HEK293 (cell line): Measurements from ENCODE around the gene PBRM1.

Experiments used
- GLIS1 ChIP-seq: fragments of 450-650 bp; formaldehyde crosslinking; IDR thresholded peaks from 2 replicates; pipeline ENCODE4 v1.5.1; 2016; ENCODE audit warnings: missing biosample characterization, missing genetic modification characterization
- HOXA7 ChIP-seq: sonication (generic); formaldehyde crosslinking; IDR thresholded peaks from 2 replicates; pipeline ENCODE4 v1.8.1; 2022; ENCODE audit warnings: missing genetic modification reagents, borderline replicate concordance
- HOXD13 ChIP-seq: sonication (generic); formaldehyde crosslinking; IDR thresholded peaks from 2 replicates; pipeline ENCODE4 v1.8.0; 2022; ENCODE audit warnings: missing genetic modification reagents, borderline replicate concordance
- KLF1 ChIP-seq: fragments of 450-650 bp; formaldehyde crosslinking; IDR thresholded peaks from 2 replicates; pipeline ENCODE4 v1.5.1; 2016; ENCODE audit warnings: missing biosample characterization, missing genetic modification characterization
- KLF10 ChIP-seq: fragments of 450-650 bp; IDR thresholded peaks from 2 replicates; pipeline ENCODE4 v1.5.1; 2018; ENCODE audit warnings: missing biosample characterization, mild to moderate bottlenecking, missing genetic modification characterization
- ZBTB17 ChIP-seq: fragments of 450-650 bp; formaldehyde crosslinking; IDR thresholded peaks from 2 replicates; pipeline ENCODE4 v1.5.1; 2016; ENCODE audit warnings: missing biosample characterization, missing genetic modification characterization
- ZBTB20 ChIP-seq: fragments of 450-650 bp; formaldehyde crosslinking; IDR thresholded peaks from 2 replicates; pipeline ENCODE4 v1.5.1; 2016; ENCODE audit warnings: missing biosample characterization, missing genetic modification characterization
- ZBTB48 ChIP-seq: fragments of 450-650 bp; formaldehyde crosslinking; IDR thresholded peaks from 2 replicates; pipeline ENCODE4 v1.5.1; 2016; ENCODE audit warnings: missing biosample characterization, missing genetic modification characterization
- ZBTB8A ChIP-seq: fragments of 450-650 bp; formaldehyde crosslinking; IDR thresholded peaks from 2 replicates; pipeline ENCODE4 v1.5.1; 2016; ENCODE audit warnings: missing biosample characterization, missing genetic modification characterization
- ZNF112 ChIP-seq: fragments of 450-650 bp; formaldehyde crosslinking; IDR thresholded peaks from 2 replicates; pipeline ENCODE4 v1.5.0; 2017; ENCODE audit warnings: missing biosample characterization, missing genetic modification characterization
- ZNF114 ChIP-seq: fragments of 450-650 bp; formaldehyde crosslinking; IDR thresholded peaks from 2 replicates; pipeline ENCODE4 v1.5.0; 2017; ENCODE audit warnings: missing biosample characterization, missing genetic modification characterization
- ZNF121 ChIP-seq: fragments of 450-650 bp; formaldehyde crosslinking; IDR thresholded peaks from 2 replicates; pipeline ENCODE4 v1.5.1; 2016; ENCODE audit warnings: missing biosample characterization, missing genetic modification characterization
- ZNF155 ChIP-seq: fragments of 450-650 bp; formaldehyde crosslinking; IDR thresholded peaks from 2 replicates; pipeline ENCODE4 v1.5.1; 2016; ENCODE audit warnings: missing biosample characterization, missing genetic modification characterization
- ZNF16 ChIP-seq: fragments of 450-650 bp; formaldehyde crosslinking; IDR thresholded peaks from 2 replicates; pipeline ENCODE4 v1.5.1; 2016; ENCODE audit warnings: low read depth, missing biosample characterization, missing genetic modification characterization
- ZNF19 ChIP-seq: fragments of 450-650 bp; formaldehyde crosslinking; IDR thresholded peaks from 2 replicates; pipeline ENCODE4; 2016; ENCODE audit warnings: missing biosample characterization, missing genetic modification characterization, low read depth
- ZNF248 ChIP-seq: fragments of 450-650 bp; formaldehyde crosslinking; IDR thresholded peaks from 2 replicates; pipeline ENCODE4 v1.5.1; 2017; ENCODE audit warnings: missing biosample characterization, missing genetic modification characterization
- ZNF274 ChIP-seq, 2 experiments: fragments of 200-500 bp in 1 of 2; fragments of 450-650 bp in 1 of 2; sonication (Bioruptor generic) in 1 of 2; formaldehyde crosslinking in 1 of 2; IDR thresholded peaks; 2 replicates each; pipeline versions ENCODE4 v1.5.1 to v1.6.1; 2014 to 2016; ENCODE audit warnings: borderline replicate concordance in 1 of 2, inconsistent platforms in 1 of 2, low read length in 1 of 2, missing biosample characterization in 1 of 2, missing genetic modification characterization in 1 of 2
- ZNF302 ChIP-seq: fragments of 450-650 bp; formaldehyde crosslinking; IDR thresholded peaks from 2 replicates; pipeline ENCODE4 v1.5.1; 2016; ENCODE audit warnings: missing biosample characterization, missing genetic modification characterization, low read depth
- ZNF391 ChIP-seq: fragments of 450-650 bp; formaldehyde crosslinking; IDR thresholded peaks from 2 replicates; pipeline ENCODE4 v1.5.1; 2016; ENCODE audit warnings: low read depth, missing biosample characterization, missing genetic modification characterization, borderline replicate concordance
- ZNF423 ChIP-seq: fragments of 450-650 bp; formaldehyde crosslinking; IDR thresholded peaks from 2 replicates; pipeline ENCODE4 v1.5.1; 2016; ENCODE audit warnings: missing biosample characterization, missing genetic modification characterization
- ZNF558 ChIP-seq: fragments of 450-650 bp; formaldehyde crosslinking; IDR thresholded peaks from 2 replicates; pipeline ENCODE4 v1.5.1; 2016; ENCODE audit warnings: missing biosample characterization, missing genetic modification characterization
- ZNF560 ChIP-seq: fragments of 450-650 bp; formaldehyde crosslinking; IDR thresholded peaks from 2 replicates; pipeline ENCODE4 v1.5.1; 2017; ENCODE audit warnings: missing biosample characterization, missing genetic modification characterization, borderline replicate concordance
- ZNF621 ChIP-seq: fragments of 450-650 bp; formaldehyde crosslinking; IDR thresholded peaks from 2 replicates; pipeline ENCODE4 v1.5.1; 2017; ENCODE audit warnings: missing biosample characterization, missing genetic modification characterization
- ZNF623 ChIP-seq: fragments of 450-650 bp; formaldehyde crosslinking; IDR thresholded peaks from 2 replicates; pipeline ENCODE4 v1.5.1; 2016; ENCODE audit warnings: missing biosample characterization, missing genetic modification characterization
- ZNF654 ChIP-seq: fragments of 450-650 bp; formaldehyde crosslinking; IDR thresholded peaks from 2 replicates; pipeline ENCODE4 v1.5.1; 2016; ENCODE audit warnings: low read depth, missing biosample characterization, missing genetic modification characterization
- ZNF670 ChIP-seq: fragments of 450-650 bp; formaldehyde crosslinking; IDR thresholded peaks from 2 replicates; pipeline ENCODE4 v1.5.1; 2016; ENCODE audit warnings: missing biosample characterization, missing genetic modification characterization, low read depth
- ZNF677 ChIP-seq: fragments of 450-650 bp; IDR thresholded peaks from 2 replicates; pipeline ENCODE4 v1.5.0; 2018; ENCODE audit warnings: missing biosample characterization, mild to moderate bottlenecking, missing genetic modification characterization, moderate library complexity
- ZNF707 ChIP-seq: fragments of 450-650 bp; formaldehyde crosslinking; IDR thresholded peaks from 2 replicates; pipeline ENCODE4 v1.5.1; 2016; ENCODE audit warnings: missing biosample characterization, missing genetic modification characterization
- ZNF785 ChIP-seq: fragments of 450-650 bp; formaldehyde crosslinking; IDR thresholded peaks from 2 replicates; pipeline ENCODE4 v1.5.1; 2016; ENCODE audit warnings: missing biosample characterization, missing genetic modification characterization
- ZSCAN30 ChIP-seq: fragments of 450-650 bp; IDR thresholded peaks from 2 replicates; pipeline ENCODE4 v1.5.1; 2018; ENCODE audit warnings: missing biosample characterization, mild to moderate bottlenecking, missing genetic modification characterization, moderate library complexity
- TF ChIP-seq, protein P1 (sequence below): fragments of 450-650 bp; formaldehyde crosslinking; IDR thresholded peaks from 2 replicates; pipeline ENCODE4 v1.5.1; 2016; ENCODE audit warnings: missing biosample characterization, missing genetic modification characterization
- TF ChIP-seq, protein P2 (sequence below): fragments of 450-650 bp; formaldehyde crosslinking; conservative IDR thresholded peaks from 2 replicates; pipeline ENCODE4 v1.5.1; 2016; ENCODE audit warnings: low read depth, missing biosample characterization, missing genetic modification characterization
- TF ChIP-seq, protein P3 (sequence below): fragments of 450-650 bp; formaldehyde crosslinking; optimal IDR thresholded peaks from 2 replicates; pipeline ENCODE3; 2016; ENCODE audit warnings: missing biosample characterization, mild to moderate bottlenecking, missing genetic modification characterization
- TF ChIP-seq, protein P4 (sequence below): fragments of 450-650 bp; formaldehyde crosslinking; IDR thresholded peaks from 2 replicates; pipeline ENCODE4 v1.5.1; 2017; ENCODE audit warnings: missing biosample characterization, missing genetic modification characterization

PBRM1 gene

DNA sequence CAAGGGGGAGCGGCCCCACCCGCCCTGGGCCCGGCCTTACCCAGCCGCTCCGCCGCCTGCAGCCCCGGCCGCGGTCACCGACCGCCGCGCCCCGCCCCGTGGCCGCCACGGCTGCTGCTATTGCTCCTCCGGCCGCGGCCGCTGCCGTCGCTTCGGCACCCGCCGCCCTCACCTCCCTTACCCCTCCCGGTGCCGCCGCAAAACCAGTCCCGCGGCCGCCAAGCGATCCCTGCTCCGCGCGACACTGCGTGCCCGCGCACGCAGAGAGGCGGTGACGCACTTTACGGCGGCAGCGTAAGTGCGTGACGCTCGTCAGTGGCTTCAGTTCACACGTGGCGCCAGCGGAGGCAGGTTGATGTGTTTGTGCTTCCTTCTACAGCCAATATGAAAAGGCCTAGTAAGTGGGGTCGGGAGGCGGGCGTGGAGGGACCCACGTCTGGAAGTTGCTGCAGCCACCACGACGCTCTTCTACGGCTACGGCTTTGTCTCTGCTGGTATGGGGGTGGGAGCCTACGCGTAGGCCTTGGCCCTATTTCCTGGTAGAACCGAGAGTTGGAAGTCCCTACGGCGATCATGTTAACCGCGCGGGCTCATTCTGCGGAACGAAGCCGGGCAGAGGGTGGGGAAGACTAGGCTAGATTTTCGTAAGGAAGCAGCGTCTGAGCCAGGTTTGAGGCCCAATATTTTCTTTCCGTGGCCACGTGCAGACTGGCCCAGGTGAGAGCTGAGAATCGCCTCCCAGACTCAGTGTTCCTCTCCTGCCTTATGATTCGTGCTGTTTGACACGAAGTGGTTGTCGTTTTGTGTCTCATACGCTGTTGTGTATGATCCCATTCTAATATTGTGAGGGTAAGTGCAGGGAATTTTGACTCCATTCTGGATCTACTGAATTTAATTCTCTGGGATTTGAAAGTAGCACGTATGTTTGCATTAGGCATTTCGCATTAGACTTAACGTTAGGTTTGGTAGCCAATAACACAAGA is at the start of gene PBRM1, which contains the start of gene GNL3 (continued):
- TF ChIP-seq, protein P1, sequence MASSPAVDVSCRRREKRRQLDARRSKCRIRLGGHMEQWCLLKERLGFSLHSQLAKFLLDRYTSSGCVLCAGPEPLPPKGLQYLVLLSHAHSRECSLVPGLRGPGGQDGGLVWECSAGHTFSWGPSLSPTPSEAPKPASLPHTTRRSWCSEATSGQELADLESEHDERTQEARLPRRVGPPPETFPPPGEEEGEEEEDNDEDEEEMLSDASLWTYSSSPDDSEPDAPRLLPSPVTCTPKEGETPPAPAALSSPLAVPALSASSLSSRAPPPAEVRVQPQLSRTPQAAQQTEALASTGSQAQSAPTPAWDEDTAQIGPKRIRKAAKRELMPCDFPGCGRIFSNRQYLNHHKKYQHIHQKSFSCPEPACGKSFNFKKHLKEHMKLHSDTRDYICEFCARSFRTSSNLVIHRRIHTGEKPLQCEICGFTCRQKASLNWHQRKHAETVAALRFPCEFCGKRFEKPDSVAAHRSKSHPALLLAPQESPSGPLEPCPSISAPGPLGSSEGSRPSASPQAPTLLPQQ (tag by site-specific recombination) = peak; percentile 73
- TF ChIP-seq ZNF621 (tag by site-specific recombination) = no peak
- no peak for TF ChIP-seq ZNF248
- TF ChIP-seq ZBTB20 = no peak; the same call in 1 of the 2 replicates
- no peak for TF ChIP-seq ZNF19
- TF ChIP-seq ZBTB48 = no peak
- no peak for TF ChIP-seq ZNF155
- TF ChIP-seq ZNF112 (tag by site-specific recombination) = no peak
- peak; percentile 61; the same call in 1 of the 2 replicates for TF ChIP-seq ZNF785 (tag by site-specific recombination)
- no peak for TF ChIP-seq HOXA7 (CRISPR knock-in tag)
- no peak for TF ChIP-seq ZNF623 (tag by site-specific recombination)
- no peak for TF ChIP-seq ZNF302
- TF ChIP-seq KLF1 (tag by site-specific recombination) = peak; percentile 27; the same call in 1 of the 2 replicates
- no peak for TF ChIP-seq ZNF274 (IDR thresholded peaks at IDR 0.05; ENCODE audit: low read length)
- TF ChIP-seq ZNF274 (tag by site-specific recombination; IDR thresholded peaks at IDR 0.05; ENCODE audit: borderline replicate concordance) = no peak
- no peak for TF ChIP-seq HOXD13 (CRISPR knock-in tag)
- TF ChIP-seq ZNF391 = 0 out of 2 replicates have a peak, but pooled peaks have one; percentile 55
- no peak for TF ChIP-seq ZNF423 (tag by site-specific recombination)
- no peak for TF ChIP-seq ZNF654
- no peak for TF ChIP-seq ZNF707 (tag by site-specific recombination)
- no peak for TF ChIP-seq ZNF670 (tag by site-specific recombination)
- TF ChIP-seq ZBTB8A (tag by site-specific recombination) = no peak
- no peak for TF ChIP-seq ZNF114 (tag by site-specific recombination)
- peak; percentile 31; the same call in 1 of the 2 replicates for TF ChIP-seq ZBTB17 (tag by site-specific recombination)
- TF ChIP-seq, protein P2, sequence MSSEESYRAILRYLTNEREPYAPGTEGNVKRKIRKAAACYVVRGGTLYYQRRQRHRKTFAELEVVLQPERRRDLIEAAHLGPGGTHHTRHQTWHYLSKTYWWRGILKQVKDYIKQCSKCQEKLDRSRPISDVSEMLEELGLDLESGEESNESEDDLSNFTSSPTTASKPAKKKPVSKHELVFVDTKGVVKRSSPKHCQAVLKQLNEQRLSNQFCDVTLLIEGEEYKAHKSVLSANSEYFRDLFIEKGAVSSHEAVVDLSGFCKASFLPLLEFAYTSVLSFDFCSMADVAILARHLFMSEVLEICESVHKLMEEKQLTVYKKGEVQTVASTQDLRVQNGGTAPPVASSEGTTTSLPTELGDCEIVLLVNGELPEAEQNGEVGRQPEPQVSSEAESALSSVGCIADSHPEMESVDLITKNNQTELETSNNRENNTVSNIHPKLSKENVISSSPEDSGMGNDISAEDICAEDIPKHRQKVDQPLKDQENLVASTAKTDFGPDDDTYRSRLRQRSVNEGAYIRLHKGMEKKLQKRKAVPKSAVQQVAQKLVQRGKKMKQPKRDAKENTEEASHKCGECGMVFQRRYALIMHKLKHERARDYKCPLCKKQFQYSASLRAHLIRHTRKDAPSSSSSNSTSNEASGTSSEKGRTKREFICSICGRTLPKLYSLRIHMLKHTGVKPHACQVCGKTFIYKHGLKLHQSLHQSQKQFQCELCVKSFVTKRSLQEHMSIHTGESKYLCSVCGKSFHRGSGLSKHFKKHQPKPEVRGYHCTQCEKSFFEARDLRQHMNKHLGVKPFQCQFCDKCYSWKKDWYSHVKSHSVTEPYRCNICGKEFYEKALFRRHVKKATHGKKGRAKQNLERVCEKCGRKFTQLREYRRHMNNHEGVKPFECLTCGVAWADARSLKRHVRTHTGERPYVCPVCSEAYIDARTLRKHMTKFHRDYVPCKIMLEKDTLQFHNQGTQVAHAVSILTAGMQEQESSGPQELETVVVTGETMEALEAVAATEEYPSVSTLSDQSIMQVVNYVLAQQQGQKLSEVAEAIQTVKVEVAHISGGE (tag by site-specific recombination) = peak; percentile 87
- TF ChIP-seq GLIS1 (tag by site-specific recombination) = no peak
- no peak for TF ChIP-seq ZNF560 (tag by site-specific recombination)
- TF ChIP-seq KLF10 = no peak
- TF ChIP-seq ZNF16 (tag by site-specific recombination) = no peak
- no peak for TF ChIP-seq ZNF558 (tag by site-specific recombination)
- TF ChIP-seq ZNF121 (tag by site-specific recombination) = no peak
- TF ChIP-seq, protein P3, sequence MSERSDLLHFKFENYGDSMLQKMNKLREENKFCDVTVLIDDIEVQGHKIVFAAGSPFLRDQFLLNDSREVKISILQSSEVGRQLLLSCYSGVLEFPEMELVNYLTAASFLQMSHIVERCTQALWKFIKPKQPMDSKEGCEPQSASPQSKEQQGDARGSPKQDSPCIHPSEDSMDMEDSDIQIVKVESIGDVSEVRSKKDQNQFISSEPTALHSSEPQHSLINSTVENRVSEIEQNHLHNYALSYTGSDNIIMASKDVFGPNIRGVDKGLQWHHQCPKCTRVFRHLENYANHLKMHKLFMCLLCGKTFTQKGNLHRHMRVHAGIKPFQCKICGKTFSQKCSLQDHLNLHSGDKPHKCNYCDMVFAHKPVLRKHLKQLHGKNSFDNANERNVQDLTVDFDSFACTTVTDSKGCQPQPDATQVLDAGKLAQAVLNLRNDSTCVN (tag by site-specific recombination) = peak; percentile 95
- no peak for TF ChIP-seq ZNF677
- TF ChIP-seq, protein P4, sequence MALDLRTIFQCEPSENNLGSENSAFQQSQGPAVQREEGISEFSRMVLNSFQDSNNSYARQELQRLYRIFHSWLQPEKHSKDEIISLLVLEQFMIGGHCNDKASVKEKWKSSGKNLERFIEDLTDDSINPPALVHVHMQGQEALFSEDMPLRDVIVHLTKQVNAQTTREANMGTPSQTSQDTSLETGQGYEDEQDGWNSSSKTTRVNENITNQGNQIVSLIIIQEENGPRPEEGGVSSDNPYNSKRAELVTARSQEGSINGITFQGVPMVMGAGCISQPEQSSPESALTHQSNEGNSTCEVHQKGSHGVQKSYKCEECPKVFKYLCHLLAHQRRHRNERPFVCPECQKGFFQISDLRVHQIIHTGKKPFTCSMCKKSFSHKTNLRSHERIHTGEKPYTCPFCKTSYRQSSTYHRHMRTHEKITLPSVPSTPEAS (tag by site-specific recombination) = no peak
- TF ChIP-seq ZSCAN30 (tag by site-specific recombination) = no peak
